Gastroesophageal sphincter (tissue), 3 donors: ENCODE data around the gene OGFRL1.

ENCODE experiments used
- EP300 ChIP-seq: sonication (generic); formaldehyde crosslinking; IDR thresholded peaks from one replicate; pipeline ENCODE4 v1.6.1; 2017; ENCODE audit warnings: antibody characterized with exemption, mild to moderate bottlenecking
- TF ChIP-seq, protein P1 (sequence below), 4 experiments: fragments of 200-600 bp in 2 of 4; fragments of 450-650 bp in 2 of 4; sonication (generic) in 1 of 4; IDR thresholded peaks; one replicate each; pipeline ENCODE4 v1.5.1; 2017 to 2019; ENCODE audit warnings: antibody characterized with exemption in 4 of 4, mild to moderate bottlenecking in 2 of 4, moderate library complexity in 2 of 4

DNA sequence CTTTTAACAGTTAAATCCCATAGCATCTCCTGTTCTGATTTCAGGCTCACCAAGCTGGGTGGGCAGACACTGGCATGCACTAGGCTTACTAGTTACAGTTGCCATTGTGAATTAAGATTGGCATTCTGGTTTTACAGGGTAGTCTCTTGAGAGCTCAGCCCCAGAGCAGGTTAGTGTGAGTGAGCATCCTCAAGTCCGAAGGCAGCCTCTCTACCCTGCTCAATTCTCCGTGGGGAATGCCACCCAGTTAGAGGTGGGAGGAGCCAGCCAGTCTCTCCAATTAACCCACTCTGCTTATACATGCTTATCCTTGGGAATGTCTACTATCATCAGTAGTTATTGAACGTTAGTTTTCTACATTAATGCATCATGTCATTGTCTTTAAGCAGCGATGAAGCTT is 8.9 kb upstream of the OGFRL1 start:
- TF ChIP-seq, protein P1, sequence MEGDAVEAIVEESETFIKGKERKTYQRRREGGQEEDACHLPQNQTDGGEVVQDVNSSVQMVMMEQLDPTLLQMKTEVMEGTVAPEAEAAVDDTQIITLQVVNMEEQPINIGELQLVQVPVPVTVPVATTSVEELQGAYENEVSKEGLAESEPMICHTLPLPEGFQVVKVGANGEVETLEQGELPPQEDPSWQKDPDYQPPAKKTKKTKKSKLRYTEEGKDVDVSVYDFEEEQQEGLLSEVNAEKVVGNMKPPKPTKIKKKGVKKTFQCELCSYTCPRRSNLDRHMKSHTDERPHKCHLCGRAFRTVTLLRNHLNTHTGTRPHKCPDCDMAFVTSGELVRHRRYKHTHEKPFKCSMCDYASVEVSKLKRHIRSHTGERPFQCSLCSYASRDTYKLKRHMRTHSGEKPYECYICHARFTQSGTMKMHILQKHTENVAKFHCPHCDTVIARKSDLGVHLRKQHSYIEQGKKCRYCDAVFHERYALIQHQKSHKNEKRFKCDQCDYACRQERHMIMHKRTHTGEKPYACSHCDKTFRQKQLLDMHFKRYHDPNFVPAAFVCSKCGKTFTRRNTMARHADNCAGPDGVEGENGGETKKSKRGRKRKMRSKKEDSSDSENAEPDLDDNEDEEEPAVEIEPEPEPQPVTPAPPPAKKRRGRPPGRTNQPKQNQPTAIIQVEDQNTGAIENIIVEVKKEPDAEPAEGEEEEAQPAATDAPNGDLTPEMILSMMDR (IDR thresholded peaks at IDR 0.05) = no peak
- TF ChIP-seq EP300 = no peak
